H1 (cell line): Measurements from ENCODE around the gene ZNF302. TPM values are rescaled to one million over a fixed set of nuclear protein-coding genes. Genes with fewer than 3 reads are reported as not detected.

Experiments
- CTCF ChIA-PET: fragments of 300-600 bp; sonication (Branson Sonifier 250); formaldehyde crosslinking; loops from one replicate; lab custom pipeline; 2021; ENCODE audit not compliant: partially characterized antibody; lab: Charles Lee
- POLR2A ChIA-PET: fragments of 300-600 bp; sonication (Branson Sonifier 250); formaldehyde crosslinking; loops from one replicate; lab custom pipeline; 2021; ENCODE audit warnings: inconsistent platforms; ENCODE audit not compliant: partially characterized antibody; lab: Charles Lee
- DNase-seq, 2 experiments: peaks; one replicate each; pipeline versions ENCODE4 v3.0.0 to v3.0.0-alpha.2; 2010 to 2022; ENCODE audit warnings: low spot score in 2 of 2, low read depth in 1 of 2, mixed read lengths in 1 of 2
- FAIRE-seq: peaks from 2 replicates; lab custom pipeline; 2011; peaks lifted over from hg19 to GRCh38; lab: Jason Lieb, UNC
- H2AFZ ChIP-seq: 2 replicates; pipeline ENCODE4 v1.8.1; 2012; ENCODE audit warnings: low read length, inconsistent platforms
- H2AK5ac ChIP-seq: 2 replicates; pipeline ENCODE4 v1.6.1; 2013; ENCODE audit warnings: low read depth, low read length
- H2BK120ac ChIP-seq: replicated peaks from 2 replicates; pipeline ENCODE3; 2013; ENCODE audit warnings: low read depth, low read length, inconsistent platforms
- H2BK12ac ChIP-seq: 2 replicates; pipeline ENCODE4 v1.6.1; 2013; ENCODE audit warnings: low read depth, low read length
- H2BK15ac ChIP-seq: 2 replicates; pipeline ENCODE4 v1.6.1; 2013; ENCODE audit warnings: low read length
- H2BK20ac ChIP-seq: 2 replicates; pipeline ENCODE4 v1.6.1; 2013; ENCODE audit warnings: low read length
- H2BK5ac ChIP-seq: 2 replicates; pipeline ENCODE4 v1.6.1; 2013; ENCODE audit warnings: low read depth, low read length
- H3K14ac ChIP-seq: 2 replicates; pipeline ENCODE4 v1.6.1; 2013; ENCODE audit warnings: inconsistent platforms; ENCODE audit not compliant: insufficient read length
- H3K18ac ChIP-seq: 2 replicates; pipeline ENCODE4 v1.6.1; 2013; ENCODE audit warnings: low read length; ENCODE audit errors: extremely low read depth
- H3K23ac ChIP-seq: 2 replicates; pipeline ENCODE4 v1.6.1; 2013; ENCODE audit warnings: inconsistent platforms; ENCODE audit not compliant: insufficient read length
- H3K23me2 ChIP-seq: 2 replicates; pipeline ENCODE4 v1.6.1; 2013; ENCODE audit warnings: low read depth, low read length
- H3K27ac ChIP-seq: 2 replicates; pipeline ENCODE4 v1.6.1; 2011; ENCODE audit warnings: low read depth, low read length, inconsistent platforms
- H3K27me3 ChIP-seq, 4 experiments: replicated peaks in 1 of 4; 1 replicate in 1 of 4; 2 replicates in 3 of 4; pipeline versions ENCODE4 v1.6.1 to v1.8.1; 2011 to 2013; ENCODE audit warnings: low read length in 3 of 4, mild to moderate bottlenecking in 3 of 4, inconsistent platforms in 2 of 4, mixed read lengths in 2 of 4, moderate library complexity in 1 of 4; ENCODE audit not compliant: control insufficient read depth in 3 of 4, insufficient read depth in 3 of 4; ENCODE audit errors: extremely low read depth in 1 of 4
- H3K36me3 ChIP-seq, 4 experiments: 2 replicates each; pipeline versions ENCODE4 v1.6.1 to v1.8.1; 2011 to 2013; ENCODE audit warnings: mild to moderate bottlenecking in 4 of 4, low read length in 3 of 4, moderate library complexity in 2 of 4, control low read depth in 1 of 4, inconsistent platforms in 1 of 4; ENCODE audit not compliant: insufficient read depth in 4 of 4, control insufficient read depth in 2 of 4
- H3K4ac ChIP-seq: replicated peaks from 2 replicates; pipeline ENCODE3; 2013; ENCODE audit warnings: low read length, low read depth, mixed read lengths, inconsistent platforms; ENCODE audit not compliant: insufficient read length
- H3K4me1 ChIP-seq, 4 experiments: replicated peaks in 1 of 4; 1 replicate in 1 of 4; 2 replicates in 3 of 4; pipeline versions ENCODE4 v1.6.1 to v1.8.1; 2011 to 2013; ENCODE audit warnings: low read length in 3 of 4, inconsistent platforms in 2 of 4, mixed read lengths in 1 of 4; ENCODE audit not compliant: insufficient read depth in 4 of 4, control insufficient read depth in 3 of 4
- H3K4me2 ChIP-seq, 2 experiments: 2 replicates each; pipeline versions ENCODE4 v1.6.1 to v1.8.1; 2011 to 2013; ENCODE audit warnings: low read depth in 2 of 2, low read length in 2 of 2, control low read depth in 1 of 2, inconsistent platforms in 1 of 2, mild to moderate bottlenecking in 1 of 2; ENCODE audit not compliant: insufficient read depth in 1 of 2
- H3K4me3 ChIP-seq, 4 experiments: fragments of 200-600, 300-600 bp in 1 of 4; sonication (generic), shearing (Covaris generic), sonication (Bioruptor Twin) in 1 of 4; 2 replicates each; pipeline versions ENCODE4 v1.5.1 to v1.8.1; 2011 to 2016; ENCODE audit warnings: low read length in 4 of 4, low read depth in 3 of 4, control low read depth in 2 of 4, inconsistent platforms in 2 of 4, mild to moderate bottlenecking in 2 of 4, mixed read lengths in 1 of 4, moderate library complexity in 1 of 4; ENCODE audit not compliant: insufficient read depth in 2 of 4; ENCODE audit errors: extremely low read depth in 1 of 4
- H3K56ac ChIP-seq: replicated peaks from 2 replicates; pipeline ENCODE3; 2013; ENCODE audit warnings: low read depth, mild to moderate bottlenecking, mixed read lengths, low read length, inconsistent platforms; ENCODE audit not compliant: insufficient read length
- H3K79me1 ChIP-seq: 2 replicates; pipeline ENCODE4 v1.6.1; 2013; ENCODE audit warnings: low read depth, low read length, control low read depth
- H3K79me2 ChIP-seq, 2 experiments: 2 replicates each; pipeline versions ENCODE4 v1.6.1 to v1.8.1; 2012 to 2013; ENCODE audit warnings: low read length in 2 of 2, mild to moderate bottlenecking in 2 of 2, inconsistent platforms in 1 of 2; ENCODE audit not compliant: insufficient read depth in 2 of 2, control insufficient read depth in 1 of 2
- H3K9ac ChIP-seq, 4 experiments: replicated peaks in 1 of 4; 1 replicate in 1 of 4; 2 replicates in 3 of 4; pipeline versions ENCODE4 v1.6.1 to v1.8.1; 2011 to 2013; ENCODE audit warnings: low read depth in 3 of 4, low read length in 3 of 4, control low read depth in 2 of 4, mild to moderate bottlenecking in 2 of 4, moderate library complexity in 2 of 4, inconsistent platforms in 1 of 4; ENCODE audit errors: extremely low read depth in 1 of 4
- H3K9me3 ChIP-seq, 2 experiments: 2 replicates each; pipeline versions ENCODE4 v1.6.1 to v1.8.1; 2012 to 2013; ENCODE audit warnings: mild to moderate bottlenecking in 2 of 2, moderate library complexity in 2 of 2, control low read depth in 1 of 2, inconsistent platforms in 1 of 2, low read depth in 1 of 2, low read length in 1 of 2, mixed read lengths in 1 of 2; ENCODE audit not compliant: insufficient read depth in 2 of 2
- H4K20me1 ChIP-seq, 2 experiments: replicated peaks in 1 of 2; 2 replicates each; pipeline versions ENCODE3 to v1.8.1; 2011 to 2013; ENCODE audit warnings: inconsistent platforms in 2 of 2, low read length in 2 of 2, mild to moderate bottlenecking in 1 of 2; ENCODE audit not compliant: insufficient read depth in 2 of 2, control insufficient read depth in 1 of 2
- H4K5ac ChIP-seq: 2 replicates; pipeline ENCODE4 v1.6.1; 2013; ENCODE audit warnings: low read length, low read depth, mixed read lengths, inconsistent platforms; ENCODE audit not compliant: insufficient read length
- H4K8ac ChIP-seq: 2 replicates; pipeline ENCODE4 v1.8.0; 2013; ENCODE audit warnings: mild to moderate bottlenecking, moderate library complexity, low read length, inconsistent platforms; ENCODE audit not compliant: insufficient read depth; ENCODE audit errors: extremely low read depth
- H4K91ac ChIP-seq: replicated peaks from 2 replicates; pipeline ENCODE3; 2013; ENCODE audit warnings: low read length, mixed read lengths, inconsistent platforms; ENCODE audit not compliant: insufficient read length
- BRCA1 ChIP-seq: IDR thresholded peaks from 2 replicates; pipeline ENCODE4 v1.6.1; 2012; ENCODE audit warnings: low read depth, low read length, improper control_type of control experiment
- E2F6 ChIP-seq: IDR thresholded peaks from 2 replicates; pipeline ENCODE4 v1.6.1; 2012; ENCODE audit warnings: inconsistent platforms
- WGBS, 2 experiments: shearing (Covaris generic) in 1 of 2; methylation state at CpG; one replicate each; pipeline versions ENCODE4 v1.1.6 to v1.1.7; 2013 to 2015; ENCODE audit warnings: low lambda C conversion rate in 2 of 2, mixed read lengths in 2 of 2, inconsistent platforms in 1 of 2, low coverage in 1 of 2, missing lambda C conversion rate in 1 of 2; ENCODE audit not compliant: insufficient replicate concordance in 2 of 2, insufficient coverage in 1 of 2, insufficient read length in 1 of 2; ENCODE audit errors: extremely low coverage in 1 of 2, missing lambda C conversion rate in 1 of 2; 5-methylcytosine and 5-hydroxymethylcytosine counted together
- polyA plus RNA-seq, 7 experiments: library from polyadenylated mRNA; depleted of rRNA in 3 of 7; stranded (reverse) in 5 of 7; unstranded in 2 of 7; fragments of >200 nt in 5 of 7; fragments of 200-250 nt in 2 of 7; gene quantifications; 1 replicate in 5 of 7; 2 replicates in 1 of 7; 4 replicates in 1 of 7; pipeline versions ENCODE4 v1.2.1 to v1.2.3, GENCODE V29; 2011 to 2013; ENCODE audit warnings: missing spikeins in 2 of 7, mixed read lengths in 2 of 7
- total RNA-seq: library from RNA; stranded (reverse); fragmentation: NEBNext Ultra II Directional; extraction: Animal tissue kit (Norgen Biotek cat#: 25700); gene quantifications from 2 replicates; pipeline ENCODE4 v1.2.1, GENCODE V29; 2021

ZNF302 gene
- total and polyA plus RNA-seq, 2 of the 8 experiments (the other 6 are each of a cell fraction or from before 2014, with no cell fraction given) = 9.1 to 20.4 TPM

- peaks cover 26 to 28% of the 10 kb centered on the region in 2 experiments for H3K9me3 ChIP-seq
- CTCF ChIA-PET = no interaction called here
Observed at GRCh38 chr19:34681478-34681877, 4.0 kb downstream of the ZNF302 start.

More at GRCh38 chr19:34681478-34681877, 4.0 kb downstream of the ZNF302 start:
- Histone ChIP-seq H3K23ac (no peak overlapping the region), H3K27me3 (no peaks in the 10 kb centered on the region; a peak in 1 of 7 replicates), H3K79me1 (no peaks in the 10 kb centered on the region; the same call in 1 of the 2 replicates), H3K4me2 (no peak overlapping the region), H2BK5ac (no peak overlapping the region), H3K9ac (no peak overlapping the region), H2BK20ac (no peak overlapping the region), H4K91ac (no peak overlapping the region), H3K4me3 (no peak overlapping the region), H3K4me1 (peaks cover 0 to 3% (median 2%) of the 10 kb centered on the region in 4 experiments; a peak in 4 of 7 replicates), H4K20me1 (no peaks in the 10 kb centered on the region), H3K36me3 (peaks cover 3 to 59% (median 31%) of the 10 kb centered on the region in 4 experiments; a peak in 6 of 8 replicates), H2AK5ac (no peak overlapping the region), H3K56ac (no peak overlapping the region), H3K4ac (no peak overlapping the region), H2BK120ac (no peak overlapping the region), H3K14ac (no peak overlapping the region), H3K23me2 (no peaks in the 10 kb centered on the region), H2BK15ac (no peak overlapping the region), H2BK12ac (no peak overlapping the region), H3K18ac (no peak overlapping the region), H3K79me2 (peaks cover 0 to 7% of the 10 kb centered on the region in 2 experiments; a peak in 1 of 4 replicates), H3K27ac (no peak overlapping the region), H2AFZ (no peak overlapping the region), H4K5ac (no peak overlapping the region), H4K8ac (no peak overlapping the region)
- POLR2A ChIA-PET = no interaction called here
- FAIRE-seq = no peak
- 88% methylated on average over 9 of the region's 9 CpGs; no CpG with 5 or more reads in 1 of the 2 experiments for WGBS, 2 experiments
- DNase-seq = no peak
- TF ChIP-seq E2F6 (no peak), BRCA1 (no peak)
